HG03354 (cell line): ENCODE measurements around the gene MACROH2A2.
"Not testable (repeated sequence)": the region's sequence is repeated elsewhere in the genome, so short reads cannot be mapped to it uniquely, and the experiment has no call there.

Experiments
- ATAC-seq: cut with Tn5 transposase; IDR thresholded peaks from one replicate; pipeline ENCODE4 v1.9.1; 2021; ENCODE audit warnings: mild to moderate bottlenecking; ENCODE audit not compliant: unreplicated experiment, poor library complexity, severe bottlenecking

MACROH2A2 gene

DNA sequence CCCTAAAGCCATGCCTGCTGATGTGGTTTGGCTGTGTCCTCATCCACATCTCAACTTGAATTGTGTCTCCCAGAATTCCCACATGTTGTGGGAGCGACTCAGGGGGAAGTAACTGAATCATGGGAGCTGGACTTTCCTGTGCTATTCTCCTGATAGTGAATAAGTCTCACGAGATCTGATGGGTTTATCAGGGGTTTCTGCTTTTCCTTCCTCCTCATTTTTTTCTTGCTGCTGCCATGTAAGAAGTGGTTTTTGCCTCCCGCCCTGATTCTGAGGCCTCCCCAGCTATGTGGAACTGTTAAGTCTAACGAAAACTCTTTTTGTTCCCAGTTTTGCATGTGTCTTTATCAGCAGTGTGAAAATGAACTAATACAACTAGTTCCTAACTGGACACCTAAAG is 11.8 kb downstream of the MACROH2A2 start:
- no peak for ATAC-seq

DNA sequence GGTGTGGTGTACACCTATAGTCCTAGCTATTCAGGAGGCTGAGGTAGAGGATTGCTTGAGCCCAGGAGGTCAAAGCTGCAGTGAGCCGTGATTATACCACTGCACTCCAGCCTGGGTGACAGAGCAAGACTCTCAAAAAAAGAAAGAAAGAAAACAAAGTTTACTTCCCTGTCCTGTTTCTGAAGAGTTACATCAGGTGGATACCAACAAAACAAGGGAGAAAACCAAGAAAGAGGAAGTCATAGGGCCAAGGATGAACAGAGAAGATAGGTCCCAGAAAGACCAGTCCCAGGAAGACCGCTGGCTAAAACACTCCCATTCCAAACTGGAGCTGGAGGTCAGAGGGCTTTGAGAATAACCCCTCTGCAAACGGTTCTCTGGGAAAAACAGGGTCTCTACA is 13.5 kb downstream of the MACROH2A2 start:
- no peak for ATAC-seq

DNA sequence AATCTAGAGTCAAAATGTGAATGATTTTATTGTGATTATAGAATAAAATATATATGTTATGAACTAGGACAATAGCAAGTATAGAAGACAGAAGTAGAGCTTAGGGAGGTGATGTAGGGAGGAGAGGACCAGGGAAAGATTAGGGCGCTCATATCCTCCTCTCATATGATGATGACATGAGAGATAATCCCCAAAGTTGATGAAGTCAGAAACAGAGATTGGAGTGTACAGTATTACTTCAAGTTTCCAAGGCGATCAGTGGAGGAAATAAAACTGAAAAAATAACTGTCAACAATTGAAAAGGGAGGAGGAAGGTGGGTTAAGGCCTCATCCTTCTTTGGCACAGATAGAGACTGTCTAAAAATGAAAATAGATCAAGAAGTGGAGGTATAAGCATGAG is 14.9 kb downstream of the MACROH2A2 start:
- no peak for ATAC-seq

DNA sequence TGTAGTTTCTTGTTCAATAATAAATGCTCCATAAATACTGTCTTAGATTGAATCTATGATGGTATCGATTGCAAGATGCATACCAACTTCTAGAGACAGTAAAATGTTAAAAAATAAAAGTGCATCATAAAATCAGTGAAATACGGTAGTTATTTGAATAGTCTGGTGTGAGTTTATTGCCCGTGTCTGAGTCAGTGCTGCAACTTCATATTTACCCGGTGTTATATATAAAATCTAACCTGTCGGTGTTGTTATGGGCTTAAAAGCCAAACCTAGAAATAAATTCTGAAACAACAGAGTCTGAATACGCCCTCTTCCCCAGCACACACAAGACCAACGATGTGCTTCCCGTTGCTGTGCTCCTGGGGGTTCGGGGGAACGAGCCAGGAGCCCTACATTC is 16.3 kb downstream of the MACROH2A2 start:
- no peak for ATAC-seq

DNA sequence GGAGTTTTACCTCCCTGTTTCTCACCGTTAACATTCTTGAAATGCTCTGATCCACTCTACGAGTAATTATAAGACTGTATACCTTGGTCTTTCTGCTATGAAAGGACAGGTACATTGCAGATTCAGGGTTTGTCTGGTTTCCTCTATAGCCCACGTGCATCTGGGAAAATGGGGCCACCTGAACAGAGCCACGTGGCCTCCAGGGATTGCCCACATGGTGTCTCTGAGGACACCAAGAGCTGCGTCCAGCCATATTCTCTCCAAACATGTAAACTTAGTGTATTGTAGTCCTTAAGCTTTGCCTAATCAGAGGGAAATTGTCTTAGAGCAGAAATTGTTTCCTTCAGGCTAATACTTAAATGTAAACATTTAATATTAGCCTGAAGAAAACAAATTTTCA is 16.7 kb downstream of the MACROH2A2 start:
- no peak for ATAC-seq

DNA sequence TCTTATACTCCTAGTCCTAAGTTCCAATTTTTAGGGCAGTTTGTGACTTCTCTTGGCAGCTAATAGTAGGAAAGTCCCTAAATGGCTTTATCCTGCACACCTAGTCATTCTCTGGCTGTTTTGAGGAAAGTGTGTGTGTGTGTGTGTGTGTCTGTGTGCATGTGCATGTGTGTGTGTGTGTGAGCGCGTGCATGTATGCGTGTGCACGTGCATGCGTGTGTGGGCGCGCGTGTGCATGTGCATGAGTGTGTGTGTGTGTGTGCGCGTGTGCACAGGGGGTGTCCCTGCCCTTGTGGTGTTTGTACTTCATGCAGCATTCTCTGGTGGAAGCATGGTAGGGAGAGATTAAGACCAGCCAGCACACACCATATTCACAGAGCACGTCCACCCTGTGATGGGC is 18.2 kb downstream of the MACROH2A2 start:
- ATAC-seq: no peak

DNA sequence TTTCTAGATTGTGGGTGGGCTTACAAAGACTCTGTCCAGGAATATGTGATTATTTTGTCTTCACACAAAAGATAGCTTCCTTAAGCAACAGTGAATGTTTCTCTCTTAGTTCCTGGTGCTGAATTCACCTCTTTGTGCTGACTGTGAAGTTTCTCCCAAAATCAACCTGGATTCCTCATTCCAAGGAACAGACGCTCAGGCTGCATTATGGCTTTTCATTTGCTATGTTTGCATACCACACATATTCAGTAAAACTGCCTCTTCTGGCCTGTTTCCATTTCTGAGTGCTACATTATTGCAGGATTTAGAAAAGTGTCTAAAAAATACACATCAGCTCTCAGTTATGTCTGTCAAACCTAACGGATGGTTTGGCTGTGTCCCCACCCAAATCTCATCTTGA is 21.5 kb downstream of the MACROH2A2 start:
- ATAC-seq: no peak

DNA sequence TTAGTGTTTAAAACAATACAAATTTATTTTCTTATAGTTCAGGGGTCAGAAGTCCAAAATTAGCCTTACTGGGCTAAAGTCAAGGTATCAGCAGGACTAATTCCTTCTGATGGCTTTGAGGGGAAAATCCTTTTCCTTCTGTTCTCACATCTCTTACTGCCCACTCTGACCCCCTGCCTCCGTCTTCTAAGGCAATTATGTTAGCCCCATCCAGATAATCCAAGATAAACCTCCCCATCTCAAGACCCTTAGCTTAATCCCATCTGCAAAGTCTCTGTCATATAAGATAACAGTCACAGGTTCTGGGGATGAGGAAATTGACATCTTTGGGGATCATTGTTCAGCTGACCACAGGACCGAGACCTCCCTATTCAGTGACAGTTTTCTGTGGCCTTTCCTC is 22.3 kb downstream of the MACROH2A2 start:
- no peak for ATAC-seq

DNA sequence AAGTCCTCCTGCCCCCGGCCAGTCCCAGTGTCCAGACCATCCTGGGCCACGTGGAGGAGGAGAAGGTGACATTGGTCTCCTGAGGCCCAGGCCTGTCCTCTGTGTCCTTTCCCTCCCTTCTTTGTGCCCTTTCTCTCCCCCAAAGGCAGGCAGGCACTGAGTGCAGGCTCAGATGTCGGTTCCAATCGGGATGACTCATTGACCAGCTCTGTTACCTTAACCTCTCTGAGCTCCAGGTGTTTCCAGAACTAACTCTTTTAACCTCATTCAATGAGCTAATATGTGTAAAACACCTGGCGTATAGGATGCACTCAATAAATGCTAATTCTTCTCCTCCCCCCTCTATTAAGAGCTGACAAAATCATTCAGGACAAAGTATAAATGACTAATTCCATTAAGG is 25.7 kb downstream of the MACROH2A2 start:
- ATAC-seq: no peak

DNA sequence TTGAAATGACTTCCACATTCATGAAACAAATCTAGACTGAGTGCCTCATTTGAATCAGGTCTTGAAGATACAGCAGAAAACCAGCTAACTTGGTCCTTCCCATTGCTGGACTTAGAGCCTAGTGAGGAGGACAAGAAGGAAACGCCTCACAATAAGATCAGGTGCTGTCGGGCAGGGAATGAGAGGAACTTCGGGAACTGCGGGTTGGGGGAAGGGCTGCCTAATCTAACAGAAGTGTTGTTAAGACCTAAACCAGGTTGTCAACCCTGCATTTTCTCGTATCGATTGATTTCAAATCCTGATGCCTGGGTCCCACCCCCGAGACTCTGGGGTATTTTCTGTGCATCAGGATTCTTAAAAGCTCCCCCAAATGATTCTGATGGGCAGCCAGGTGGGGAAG is 26.3 kb downstream of the MACROH2A2 start:
- ATAC-seq: no peak

DNA sequence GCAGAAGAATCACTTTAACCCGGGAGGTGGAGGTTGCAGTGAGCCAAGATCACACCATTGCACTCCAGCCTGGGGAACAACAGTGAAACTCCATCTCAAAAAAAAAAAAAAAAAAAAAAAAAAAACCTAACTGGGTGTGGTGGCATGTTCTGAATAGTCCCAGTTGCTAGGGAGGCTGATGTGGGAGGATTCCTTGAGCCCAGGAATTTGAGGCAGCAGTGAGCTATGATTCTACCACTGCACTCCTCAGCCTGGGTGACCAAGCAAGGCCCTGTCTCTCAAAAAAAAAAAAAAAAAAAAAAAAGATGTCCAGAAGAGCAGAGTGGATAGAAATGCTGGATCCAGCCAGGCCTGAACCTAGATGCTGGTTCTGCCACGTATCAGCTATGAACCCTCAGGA is 28.1 kb downstream of the MACROH2A2 start:
- ATAC-seq: not testable (repeated sequence)

DNA sequence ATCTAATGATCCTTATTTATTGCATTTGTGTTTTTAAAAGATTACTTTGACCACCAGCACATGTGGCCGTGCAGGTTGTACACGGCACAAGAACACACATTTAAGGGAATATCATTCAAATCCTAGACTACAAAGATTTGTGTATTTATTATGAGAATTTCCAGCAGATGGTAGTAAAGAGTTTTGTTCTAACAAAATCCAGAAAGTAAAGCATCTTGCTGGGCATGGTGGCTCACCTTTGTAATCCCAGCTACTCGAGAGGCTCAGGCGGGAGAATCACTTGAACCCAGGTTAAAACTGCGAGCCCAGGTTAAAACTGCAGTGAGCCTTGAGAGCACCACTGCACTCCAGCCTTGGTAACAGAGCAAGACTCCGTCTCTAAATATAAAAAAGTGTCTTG is 31.5 kb downstream of the MACROH2A2 start:
- no peak for ATAC-seq

DNA sequence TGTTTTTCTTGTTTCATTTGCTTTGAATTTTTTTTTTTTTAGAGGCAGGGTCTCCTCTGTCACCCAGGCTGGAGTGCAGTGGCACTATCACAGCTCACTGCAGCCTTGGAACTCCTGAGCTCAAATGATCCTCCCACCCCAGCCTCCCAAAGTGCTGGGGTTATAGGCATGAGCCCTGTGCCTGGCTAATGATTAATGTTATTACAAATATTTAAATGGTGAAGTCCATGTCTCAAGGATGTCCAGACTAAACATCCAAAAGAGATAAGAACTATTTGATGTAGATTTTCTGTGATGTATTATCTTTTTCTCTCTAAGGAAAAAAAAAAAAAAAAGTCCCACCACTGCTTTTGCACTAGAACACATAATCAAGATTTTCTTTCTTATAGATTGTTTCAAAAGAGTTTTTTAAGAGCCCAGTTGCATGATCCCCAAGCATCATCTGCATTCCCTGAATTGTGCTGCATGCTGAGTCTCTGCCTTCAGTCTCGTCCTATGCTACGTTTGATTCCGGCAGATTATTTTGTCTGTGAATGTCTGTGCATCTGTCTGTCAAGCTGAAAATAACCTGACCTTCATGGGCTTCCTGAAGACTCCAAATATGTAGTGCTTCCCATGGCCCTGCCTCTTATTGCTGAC is 33.4 kb downstream of the MACROH2A2 start:
- ATAC-seq: no peak

DNA sequence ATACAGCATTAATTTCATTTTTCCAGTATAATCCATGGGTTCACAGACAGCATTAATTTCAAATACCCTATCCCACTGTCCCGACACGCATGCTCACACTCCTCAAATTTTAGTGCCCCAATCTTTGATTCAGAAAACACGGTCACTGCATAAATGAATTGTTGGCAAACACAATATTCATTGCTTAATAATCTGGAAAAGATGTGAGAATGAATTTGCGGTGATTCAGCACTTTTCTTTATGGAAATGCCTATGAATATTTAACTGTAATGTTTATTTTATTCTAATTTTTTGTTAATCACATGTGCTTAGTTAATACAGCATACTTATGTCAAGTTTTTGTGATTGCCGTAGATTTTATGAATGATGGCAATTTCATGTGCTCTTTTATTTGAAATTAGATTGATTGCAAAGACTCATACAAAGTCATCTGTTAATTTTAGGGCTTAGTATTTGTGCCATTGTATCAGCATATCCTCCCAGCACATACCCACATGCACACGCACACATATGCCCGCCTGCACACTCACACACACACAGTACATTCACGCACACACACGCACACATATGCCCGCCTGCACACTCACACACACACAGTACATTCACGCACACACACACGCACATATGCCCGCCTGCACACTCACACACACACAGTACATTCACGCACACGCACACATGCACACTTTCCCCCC is 35.1 kb downstream of the MACROH2A2 start:
- no peak for ATAC-seq

DNA sequence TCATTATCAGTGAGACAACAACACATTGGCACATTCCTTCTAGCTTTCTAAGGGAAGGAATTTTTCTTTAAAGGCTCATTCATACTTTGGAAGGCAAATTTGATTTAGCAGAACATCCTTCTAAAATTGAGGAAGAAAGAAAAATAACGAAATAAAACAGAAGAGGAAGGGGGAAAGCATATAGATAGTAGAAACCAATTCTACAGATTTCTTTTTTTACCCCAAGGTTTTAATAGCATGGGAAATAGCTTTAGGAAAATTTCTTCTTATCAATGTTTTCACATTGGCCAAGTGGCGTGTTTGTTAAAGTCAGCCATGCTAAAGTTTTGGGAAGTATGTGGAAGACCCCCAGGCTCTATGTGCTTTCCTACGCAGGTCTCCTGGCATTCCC is 35.7 kb downstream of the MACROH2A2 start:
- ATAC-seq: no peak

DNA sequence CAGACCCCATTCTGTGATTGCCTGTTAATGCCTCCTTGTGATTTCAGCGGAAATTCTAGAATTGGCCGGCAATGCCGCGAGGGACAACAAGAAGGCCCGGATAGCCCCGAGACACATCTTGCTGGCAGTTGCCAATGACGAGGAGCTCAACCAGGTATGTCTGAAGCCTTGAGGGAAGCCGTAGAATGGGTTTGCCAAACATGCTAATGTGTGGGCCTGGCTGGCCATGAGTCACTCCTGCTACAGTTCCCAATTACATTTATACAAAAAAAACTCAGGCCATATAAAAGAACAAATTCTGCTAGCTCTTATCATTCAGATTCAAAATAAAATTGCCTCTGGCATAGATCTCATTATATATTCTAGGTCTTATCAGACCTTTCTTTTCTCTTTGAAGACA is 37.4 kb downstream of the MACROH2A2 start:
- no peak for ATAC-seq

DNA sequence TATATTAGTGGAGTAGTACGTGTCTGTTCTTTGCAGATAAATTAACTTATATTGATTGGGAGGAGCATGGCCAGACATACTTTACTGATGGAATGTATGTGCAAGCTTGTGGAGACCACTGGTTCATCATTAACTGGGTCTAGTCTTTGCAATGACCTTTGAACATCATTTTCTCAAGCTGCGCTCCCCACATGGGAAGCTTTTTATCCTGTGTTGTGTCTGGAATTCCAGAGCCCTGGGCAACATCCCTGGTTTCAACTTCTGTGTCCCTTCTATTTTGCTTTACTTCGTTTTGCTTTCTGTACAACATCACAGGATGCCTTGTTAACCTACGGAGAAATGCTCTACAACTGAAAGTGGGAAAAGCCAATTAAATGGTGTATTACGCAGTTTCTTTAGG is 38.3 kb downstream of the MACROH2A2 start:
- no peak for ATAC-seq

DNA sequence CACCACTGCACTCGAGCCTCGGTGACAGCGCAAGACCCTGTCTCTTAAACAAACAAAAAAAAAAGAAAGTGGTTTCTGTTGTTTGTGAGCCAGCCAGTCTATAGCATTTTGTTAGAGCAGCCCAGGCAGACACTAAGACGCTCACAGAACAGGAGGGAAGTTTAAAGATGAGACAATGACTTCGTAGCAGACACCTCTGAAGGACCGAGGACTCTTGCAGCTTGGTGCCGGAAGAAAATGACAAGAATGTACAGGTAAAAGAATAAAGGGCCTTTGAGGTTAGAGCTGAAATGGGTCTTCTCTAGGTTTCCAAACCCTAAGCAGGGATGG is 39.7 kb downstream of the MACROH2A2 start:
- ATAC-seq: no peak

DNA sequence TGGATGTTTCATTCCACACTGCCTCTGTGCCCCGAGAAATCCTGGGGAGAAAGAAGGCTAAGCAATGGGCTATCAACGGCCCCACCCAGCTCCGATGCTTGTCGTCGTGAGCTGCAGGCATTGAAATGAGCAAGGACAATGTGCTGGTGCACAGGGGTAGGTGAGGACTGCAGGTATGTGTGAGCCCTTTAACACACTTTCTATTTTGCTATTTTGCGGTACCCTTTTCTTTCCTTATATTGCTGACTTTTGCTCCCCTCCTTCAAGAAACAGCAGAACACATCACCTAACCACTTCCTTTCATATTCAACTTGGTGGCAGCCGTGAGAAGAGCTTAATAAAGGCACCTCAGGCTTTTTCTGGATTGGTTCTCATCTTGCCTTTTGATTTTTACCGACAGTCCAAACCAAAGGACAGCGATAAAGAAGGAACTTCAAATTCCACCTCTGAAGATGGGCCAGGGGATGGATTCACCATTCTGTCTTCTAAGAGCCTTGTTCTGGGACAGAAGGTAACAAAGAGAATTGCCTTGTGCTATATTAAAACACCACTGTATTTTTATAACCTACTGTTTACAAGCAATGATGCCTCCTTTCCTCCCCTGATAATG is 40.8 kb downstream of the MACROH2A2 start:
- ATAC-seq: no peak

DNA sequence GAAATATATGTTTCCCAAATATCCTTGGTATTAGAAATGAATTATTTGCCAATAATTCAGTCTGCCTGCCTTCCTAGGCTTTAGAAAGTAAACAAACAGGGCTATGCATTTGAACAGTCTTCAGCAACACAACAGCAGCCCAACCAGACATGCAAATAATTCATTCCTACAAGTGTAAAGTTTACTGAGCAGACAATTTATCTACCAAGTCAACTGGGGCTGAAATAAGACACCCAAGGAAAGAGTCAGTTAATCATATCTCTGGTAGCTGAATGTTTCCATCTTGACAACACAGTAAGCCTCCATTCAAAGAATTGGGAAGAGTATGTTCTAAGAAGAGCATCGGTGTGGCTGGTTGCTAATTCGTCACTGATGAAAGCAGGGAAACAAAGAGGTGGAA is 41.6 kb downstream of the MACROH2A2 start:
- no peak for ATAC-seq

DNA sequence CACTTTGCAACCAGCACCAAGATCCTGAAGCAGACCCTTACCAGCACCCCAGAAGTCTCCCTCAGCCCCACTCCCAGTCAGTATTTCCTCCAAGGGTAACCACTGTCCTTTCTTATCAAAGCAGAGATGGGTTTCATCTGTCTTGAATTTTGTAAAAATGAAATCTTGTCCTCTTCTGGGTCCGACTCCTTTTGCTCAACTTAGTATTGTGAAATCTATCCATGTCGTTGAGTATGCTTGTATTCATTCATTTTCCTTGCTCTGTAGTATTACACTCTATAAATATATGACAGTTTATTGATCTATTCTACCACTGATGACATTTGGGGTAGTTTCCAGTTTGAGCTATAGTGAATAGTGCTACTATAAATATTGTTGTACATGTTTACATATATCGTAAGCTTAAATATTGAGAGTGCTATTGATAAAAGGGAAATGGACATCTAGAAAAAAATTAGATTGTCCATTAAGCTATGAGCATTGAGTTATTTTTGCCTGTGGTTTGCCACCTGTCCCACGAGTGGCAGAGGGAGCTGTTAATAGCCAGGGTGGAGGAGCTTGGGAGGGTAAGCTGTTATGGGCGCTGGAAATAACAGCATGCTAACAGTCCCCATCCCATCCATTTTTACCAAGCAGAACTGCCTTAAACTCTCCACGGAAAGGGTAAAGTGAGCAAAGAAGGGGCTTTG is 43.5 kb downstream of the MACROH2A2 start:
- no peak for ATAC-seq
